ENCODE results near the gene IFIT2. TPM values are rescaled to one million over a fixed set of nuclear protein-coding genes. Genes with fewer than 3 reads are reported as not detected.

The IFIT2 gene
- total and polyA plus RNA-seq, 2 experiments from 2014 or later, result 2.9 to 4.6 TPM

DNA sequence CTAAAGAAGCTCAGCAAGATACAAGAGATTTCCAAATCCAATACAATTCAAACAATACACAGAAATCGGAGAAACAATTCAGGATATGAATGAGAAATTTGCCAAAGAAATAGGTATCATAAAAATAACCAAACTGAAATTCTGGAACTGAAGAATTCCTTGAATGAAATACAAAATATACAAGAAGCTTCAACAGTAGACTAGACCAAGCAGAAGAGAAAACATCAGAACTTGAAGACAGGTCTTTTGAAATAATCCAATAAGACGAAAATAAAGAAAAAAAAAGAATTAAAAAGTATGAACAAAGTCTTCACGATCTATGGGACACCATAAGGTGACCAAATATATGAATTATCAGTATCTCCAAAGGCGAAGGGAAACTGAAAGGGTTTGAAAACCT is 2.8 kb upstream of the IFIT2 start:
- Histone ChIP-seq H3K9me2 (replicated peaks; ENCODE audit: insufficient read depth) (no peaks in the 10 kb centered on the region), H3K27me3 (no peaks in the 10 kb centered on the region), H3K4me2 (no peak overlapping the region), H3K4me3 (no peak overlapping the region), H3K36me3 (replicated peaks; ENCODE audit: insufficient read depth, low read depth) (no peaks in the 10 kb centered on the region), H4K20me1 (ENCODE audit: insufficient read depth, poor library complexity, severe bottlenecking) (no peaks in the 10 kb centered on the region), H3K9me3 (ENCODE audit: low read depth) (no peaks in the 10 kb centered on the region), H3K79me2 (no peaks in the 10 kb centered on the region), H3K27ac (no peak overlapping the region), H3K4me1 (ENCODE audit: insufficient read depth) (peaks cover 5% of the 10 kb centered on the region), H2AFZ (no peak overlapping the region)
- TF ChIP-seq EZH2phosphoT487 (IDR thresholded peaks at IDR 0.05; ENCODE audit: low read depth, severe bottlenecking, unreplicated experiment) (no peak), EZH2 (IDR thresholded peaks at IDR 0.05; ENCODE audit: borderline replicate concordance) (no peak)
- TF ChIP-seq, protein P1, sequence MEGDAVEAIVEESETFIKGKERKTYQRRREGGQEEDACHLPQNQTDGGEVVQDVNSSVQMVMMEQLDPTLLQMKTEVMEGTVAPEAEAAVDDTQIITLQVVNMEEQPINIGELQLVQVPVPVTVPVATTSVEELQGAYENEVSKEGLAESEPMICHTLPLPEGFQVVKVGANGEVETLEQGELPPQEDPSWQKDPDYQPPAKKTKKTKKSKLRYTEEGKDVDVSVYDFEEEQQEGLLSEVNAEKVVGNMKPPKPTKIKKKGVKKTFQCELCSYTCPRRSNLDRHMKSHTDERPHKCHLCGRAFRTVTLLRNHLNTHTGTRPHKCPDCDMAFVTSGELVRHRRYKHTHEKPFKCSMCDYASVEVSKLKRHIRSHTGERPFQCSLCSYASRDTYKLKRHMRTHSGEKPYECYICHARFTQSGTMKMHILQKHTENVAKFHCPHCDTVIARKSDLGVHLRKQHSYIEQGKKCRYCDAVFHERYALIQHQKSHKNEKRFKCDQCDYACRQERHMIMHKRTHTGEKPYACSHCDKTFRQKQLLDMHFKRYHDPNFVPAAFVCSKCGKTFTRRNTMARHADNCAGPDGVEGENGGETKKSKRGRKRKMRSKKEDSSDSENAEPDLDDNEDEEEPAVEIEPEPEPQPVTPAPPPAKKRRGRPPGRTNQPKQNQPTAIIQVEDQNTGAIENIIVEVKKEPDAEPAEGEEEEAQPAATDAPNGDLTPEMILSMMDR (IDR thresholded peaks at IDR 0.05; ENCODE audit: poor library complexity), result no peak
- WGBS (ENCODE audit: low lambda C conversion rate, missing lambda C conversion rate), result 94% methylated on average over 4 of the region's 4 CpGs
- no peak for DNase-seq (ENCODE audit: low spot score)

GRCh38 chr10:89301232-89301631 is 614 bp upstream of the IFIT2 start:
- H3K4me3 ChIP-seq, result peak overlapping the region; percentile 1
- H4K20me1 ChIP-seq (ENCODE audit: insufficient read depth, poor library complexity, severe bottlenecking), result no peaks in the 10 kb centered on the region
- no peaks in the 10 kb centered on the region for H3K9me3 ChIP-seq (ENCODE audit: low read depth)
- no peaks in the 10 kb centered on the region for H3K79me2 ChIP-seq
- peaks cover 5% of the 10 kb centered on the region for H3K4me1 ChIP-seq (ENCODE audit: insufficient read depth)
- peak overlapping the region; percentile 72 for H3K4me2 ChIP-seq
- peak overlapping the region; percentile 81 for H3K27ac ChIP-seq
- H2AFZ ChIP-seq, result peak overlapping the region; percentile 38
- no peak for DNase-seq (ENCODE audit: low spot score)
- no peaks in the 10 kb centered on the region for H3K27me3 ChIP-seq
- 56% methylated on average over 2 of the region's 2 CpGs for WGBS (ENCODE audit: low lambda C conversion rate, missing lambda C conversion rate)
- no peaks in the 10 kb centered on the region for H3K36me3 ChIP-seq (replicated peaks; ENCODE audit: insufficient read depth, low read depth)
- H3K9me2 ChIP-seq (replicated peaks; ENCODE audit: insufficient read depth), result no peaks in the 10 kb centered on the region
- TF ChIP-seq EZH2 (IDR thresholded peaks at IDR 0.05; ENCODE audit: borderline replicate concordance) (no peak), EZH2phosphoT487 (IDR thresholded peaks at IDR 0.05; ENCODE audit: low read depth, severe bottlenecking, unreplicated experiment) (no peak)
- TF ChIP-seq, protein P1 (IDR thresholded peaks at IDR 0.05; ENCODE audit: poor library complexity), result no peak

DNA sequence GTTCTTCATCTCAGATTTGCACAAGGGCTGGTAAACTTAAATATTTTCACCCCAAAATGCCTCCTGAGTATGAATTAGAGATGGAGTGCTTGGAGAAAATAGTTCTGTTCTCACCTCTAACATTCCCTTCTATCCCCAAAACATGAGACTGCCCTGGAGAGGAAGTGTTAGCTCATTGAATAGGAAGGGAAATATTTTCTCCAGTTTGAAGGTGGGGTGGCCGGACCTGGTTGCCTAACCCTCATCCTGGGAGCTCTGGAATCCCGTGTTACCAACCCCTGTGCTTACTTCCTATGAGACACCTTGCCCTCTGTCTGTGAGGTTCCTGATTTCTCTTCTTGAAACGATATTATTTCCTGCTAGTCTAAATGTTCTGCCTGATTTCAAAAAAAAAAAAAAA is 779 bp downstream of the IFIT2 start:
- Histone ChIP-seq H3K4me3 (no peak overlapping the region), H3K9me3 (ENCODE audit: low read depth) (no peaks in the 10 kb centered on the region), H3K27me3 (no peaks in the 10 kb centered on the region), H3K4me1 (ENCODE audit: insufficient read depth) (peaks cover 5% of the 10 kb centered on the region), H3K36me3 (replicated peaks; ENCODE audit: insufficient read depth, low read depth) (no peaks in the 10 kb centered on the region), H3K4me2 (peak overlapping the region; percentile 72), H3K79me2 (no peaks in the 10 kb centered on the region), H2AFZ (peak overlapping the region; percentile 38), H4K20me1 (ENCODE audit: insufficient read depth, poor library complexity, severe bottlenecking) (no peaks in the 10 kb centered on the region), H3K27ac (peak overlapping the region; percentile 81), H3K9me2 (replicated peaks; ENCODE audit: insufficient read depth) (no peaks in the 10 kb centered on the region)
- no peak for TF ChIP-seq EZH2phosphoT487 (IDR thresholded peaks at IDR 0.05; ENCODE audit: low read depth, severe bottlenecking, unreplicated experiment)
- DNase-seq (ENCODE audit: low spot score), result no peak
- WGBS (ENCODE audit: low lambda C conversion rate, missing lambda C conversion rate), result 77% methylated on average over 3 of the region's 3 CpGs

DNA sequence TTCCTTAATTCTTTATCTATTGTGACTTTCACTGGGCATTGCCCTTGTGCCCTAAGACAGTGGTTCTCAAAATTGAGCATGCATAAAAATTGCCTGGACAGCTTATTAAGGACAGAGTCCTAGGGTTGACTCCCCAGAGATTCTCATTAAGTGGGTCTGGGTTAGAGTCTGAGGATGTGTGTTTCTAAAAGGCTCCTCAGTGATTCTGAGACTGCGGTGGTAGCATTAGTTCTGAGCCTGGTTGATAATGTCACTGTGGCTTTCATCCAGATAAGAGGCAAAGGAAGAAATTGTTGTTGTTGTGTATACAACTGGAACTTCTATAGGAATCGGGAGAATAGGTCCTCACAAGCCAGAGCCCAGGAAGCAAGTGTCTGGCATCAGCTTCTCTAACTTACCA is 1.3 kb downstream of the IFIT2 start:
- no peak overlapping the region for H3K4me3 ChIP-seq
- H3K9me3 ChIP-seq (ENCODE audit: low read depth), result no peaks in the 10 kb centered on the region
- no peak for DNase-seq (ENCODE audit: low spot score)
- H3K27ac ChIP-seq, result peak overlapping the region; percentile 81
- no peaks in the 10 kb centered on the region for H3K36me3 ChIP-seq (replicated peaks; ENCODE audit: insufficient read depth, low read depth)
- WGBS (ENCODE audit: low lambda C conversion rate, missing lambda C conversion rate), result 96% methylated on average over 2 of the region's 2 CpGs
- no peaks in the 10 kb centered on the region for H4K20me1 ChIP-seq (ENCODE audit: insufficient read depth, poor library complexity, severe bottlenecking)
- peaks cover 5% of the 10 kb centered on the region for H3K4me1 ChIP-seq (ENCODE audit: insufficient read depth)
- no peaks in the 10 kb centered on the region for H3K27me3 ChIP-seq
- H3K4me2 ChIP-seq, result peak overlapping the region; percentile 72
- H3K9me2 ChIP-seq (replicated peaks; ENCODE audit: insufficient read depth), result no peaks in the 10 kb centered on the region
- H2AFZ ChIP-seq, result no peak overlapping the region
- no peaks in the 10 kb centered on the region for H3K79me2 ChIP-seq
- TF ChIP-seq, protein P1 (IDR thresholded peaks at IDR 0.05; ENCODE audit: poor library complexity), result no peak
- TF ChIP-seq EZH2 (IDR thresholded peaks at IDR 0.05; ENCODE audit: borderline replicate concordance), result no peak
